A549 (cell line): ENCODE data around the gene SIAH3.

Experiments
- CHD4 ChIP-seq: fragments of 200-600 bp; sonication (generic); IDR thresholded peaks from 2 replicates; pipeline ENCODE4 v1.6.1; 2016; ENCODE audit warnings: antibody characterized with exemption, mild to moderate bottlenecking, borderline replicate concordance
- EP300 ChIP-seq, 2 experiments: fragments of >200 bp; sonication (Bioruptor Twin); formaldehyde crosslinking; IDR thresholded peaks; 2 replicates in 1 of 2; 3 replicates in 1 of 2; pipeline ENCODE4 v1.6.1; 2016 to 2017
- MAZ ChIP-seq: fragments of 150-350 bp; IDR thresholded peaks from 2 replicates; pipeline ENCODE4 v1.6.1; 2014; ENCODE audit warnings: antibody characterized with exemption, low read depth, low read length, borderline replicate concordance
- PHF8 ChIP-seq: fragments of 200-600 bp; sonication (generic); IDR thresholded peaks from 2 replicates; pipeline ENCODE4 v1.6.1; 2016; ENCODE audit warnings: low read depth, mild to moderate bottlenecking, antibody characterized with exemption, moderate library complexity, borderline replicate concordance
- RAD21 ChIP-seq, 2 experiments: fragments of >200 bp in 1 of 2; sonication (Bioruptor Twin) in 1 of 2; formaldehyde crosslinking in 1 of 2; IDR thresholded peaks in 1 of 2; conservative IDR thresholded peaks in 1 of 2; 2 replicates in 1 of 2; 3 replicates in 1 of 2; pipeline ENCODE4 v1.6.1; 2012 to 2018; ENCODE audit warnings: inconsistent platforms in 1 of 2
- SMC3 ChIP-seq: fragments of >200 bp; sonication (Bioruptor Twin); formaldehyde crosslinking; IDR thresholded peaks from 3 replicates; pipeline ENCODE4 v1.6.1; 2018; ENCODE audit warnings: inconsistent platforms
- TF ChIP-seq, protein P1 (sequence below): fragments of >200 bp; sonication (Bioruptor Twin); formaldehyde crosslinking; IDR thresholded peaks from 3 replicates; pipeline ENCODE4 v1.5.1; 2016
- TF ChIP-seq, protein P2 (sequence below): fragments of 200-600 bp; sonication (generic); IDR thresholded peaks from 2 replicates; pipeline ENCODE4 v1.6.1; 2016; ENCODE audit warnings: antibody characterized with exemption, mild to moderate bottlenecking, moderate library complexity

DNA sequence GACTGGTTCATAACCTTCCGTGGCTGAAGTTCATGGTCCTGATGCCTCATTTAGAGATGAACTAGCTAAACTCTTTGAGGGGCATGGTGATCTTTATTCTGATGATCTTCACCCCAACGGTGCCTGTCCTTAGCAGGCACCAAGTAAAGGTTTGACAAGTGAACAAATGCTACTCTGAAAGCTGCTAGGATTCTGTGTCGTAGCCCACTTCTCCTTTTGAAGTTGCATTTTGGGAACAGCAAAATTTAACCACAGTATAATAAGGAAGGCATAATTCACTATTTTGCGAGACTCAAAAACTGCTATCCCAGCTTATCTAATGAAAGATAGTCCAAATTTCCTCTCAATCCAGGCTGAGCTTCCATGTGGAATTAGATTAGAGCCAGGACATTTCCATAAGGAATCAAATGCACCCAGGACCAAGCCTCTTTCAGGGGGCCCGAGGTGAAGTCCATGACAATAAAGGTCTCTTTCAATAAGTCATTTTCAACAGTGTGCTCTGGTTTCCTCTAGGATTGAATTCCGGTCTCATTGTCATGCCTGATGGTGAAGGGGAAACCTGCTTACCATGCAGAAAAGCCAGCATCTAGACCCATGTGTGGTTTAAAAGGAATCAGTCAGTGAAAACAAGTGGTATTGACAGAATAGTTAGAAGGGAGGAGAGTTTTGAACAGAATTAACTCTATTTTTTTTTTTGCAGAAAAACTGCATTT, 23.1 kb downstream of the SIAH3 start:
- TF ChIP-seq EP300 (IDR thresholded peaks at IDR 0.05): no peak
- TF ChIP-seq SMC3: no peak
- TF ChIP-seq, protein P1, sequence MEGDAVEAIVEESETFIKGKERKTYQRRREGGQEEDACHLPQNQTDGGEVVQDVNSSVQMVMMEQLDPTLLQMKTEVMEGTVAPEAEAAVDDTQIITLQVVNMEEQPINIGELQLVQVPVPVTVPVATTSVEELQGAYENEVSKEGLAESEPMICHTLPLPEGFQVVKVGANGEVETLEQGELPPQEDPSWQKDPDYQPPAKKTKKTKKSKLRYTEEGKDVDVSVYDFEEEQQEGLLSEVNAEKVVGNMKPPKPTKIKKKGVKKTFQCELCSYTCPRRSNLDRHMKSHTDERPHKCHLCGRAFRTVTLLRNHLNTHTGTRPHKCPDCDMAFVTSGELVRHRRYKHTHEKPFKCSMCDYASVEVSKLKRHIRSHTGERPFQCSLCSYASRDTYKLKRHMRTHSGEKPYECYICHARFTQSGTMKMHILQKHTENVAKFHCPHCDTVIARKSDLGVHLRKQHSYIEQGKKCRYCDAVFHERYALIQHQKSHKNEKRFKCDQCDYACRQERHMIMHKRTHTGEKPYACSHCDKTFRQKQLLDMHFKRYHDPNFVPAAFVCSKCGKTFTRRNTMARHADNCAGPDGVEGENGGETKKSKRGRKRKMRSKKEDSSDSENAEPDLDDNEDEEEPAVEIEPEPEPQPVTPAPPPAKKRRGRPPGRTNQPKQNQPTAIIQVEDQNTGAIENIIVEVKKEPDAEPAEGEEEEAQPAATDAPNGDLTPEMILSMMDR: no peak
- TF ChIP-seq, protein P2, sequence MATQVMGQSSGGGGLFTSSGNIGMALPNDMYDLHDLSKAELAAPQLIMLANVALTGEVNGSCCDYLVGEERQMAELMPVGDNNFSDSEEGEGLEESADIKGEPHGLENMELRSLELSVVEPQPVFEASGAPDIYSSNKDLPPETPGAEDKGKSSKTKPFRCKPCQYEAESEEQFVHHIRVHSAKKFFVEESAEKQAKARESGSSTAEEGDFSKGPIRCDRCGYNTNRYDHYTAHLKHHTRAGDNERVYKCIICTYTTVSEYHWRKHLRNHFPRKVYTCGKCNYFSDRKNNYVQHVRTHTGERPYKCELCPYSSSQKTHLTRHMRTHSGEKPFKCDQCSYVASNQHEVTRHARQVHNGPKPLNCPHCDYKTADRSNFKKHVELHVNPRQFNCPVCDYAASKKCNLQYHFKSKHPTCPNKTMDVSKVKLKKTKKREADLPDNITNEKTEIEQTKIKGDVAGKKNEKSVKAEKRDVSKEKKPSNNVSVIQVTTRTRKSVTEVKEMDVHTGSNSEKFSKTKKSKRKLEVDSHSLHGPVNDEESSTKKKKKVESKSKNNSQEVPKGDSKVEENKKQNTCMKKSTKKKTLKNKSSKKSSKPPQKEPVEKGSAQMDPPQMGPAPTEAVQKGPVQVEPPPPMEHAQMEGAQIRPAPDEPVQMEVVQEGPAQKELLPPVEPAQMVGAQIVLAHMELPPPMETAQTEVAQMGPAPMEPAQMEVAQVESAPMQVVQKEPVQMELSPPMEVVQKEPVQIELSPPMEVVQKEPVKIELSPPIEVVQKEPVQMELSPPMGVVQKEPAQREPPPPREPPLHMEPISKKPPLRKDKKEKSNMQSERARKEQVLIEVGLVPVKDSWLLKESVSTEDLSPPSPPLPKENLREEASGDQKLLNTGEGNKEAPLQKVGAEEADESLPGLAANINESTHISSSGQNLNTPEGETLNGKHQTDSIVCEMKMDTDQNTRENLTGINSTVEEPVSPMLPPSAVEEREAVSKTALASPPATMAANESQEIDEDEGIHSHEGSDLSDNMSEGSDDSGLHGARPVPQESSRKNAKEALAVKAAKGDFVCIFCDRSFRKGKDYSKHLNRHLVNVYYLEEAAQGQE: no peak
- no peak for TF ChIP-seq MAZ
- TF ChIP-seq RAD21 (conservative IDR thresholded peaks at IDR 0.05 in 1 of 2, IDR thresholded peaks at IDR 0.05 in 1 of 2): no peak
- no peak for TF ChIP-seq CHD4
- no peak for TF ChIP-seq PHF8
